PC-3 (cell line): ENCODE data around the gene LAMA5. TPM values are rescaled to one million over a fixed set of nuclear protein-coding genes. Genes with fewer than 3 reads are reported as not detected.

Source experiments
- ATAC-seq: fragments of 200-7000 bp; cut with Tn5 transposase; 2 replicates; pipeline ENCODE4 v1.9.1; 2020; ENCODE audit warnings: mild to moderate bottlenecking, moderate library complexity
- BruUV-seq: library from RNA; stranded (reverse); fragments of 400-500 nt; replicated peaks from 2 replicates; lab custom pipeline; 2021; lab: Mats Ljungman, UMichigan
- CTCF ChIA-PET: fragments of 300-600 bp; sonication (Branson Sonifier 250); formaldehyde crosslinking; loops from one replicate; lab custom pipeline; 2022; ENCODE audit warnings: antibody characterized with exemption; lab: Charles Lee
- POLR2A ChIA-PET: fragments of 300-600 bp; sonication (Branson Sonifier 250); formaldehyde crosslinking; loops from one replicate; lab custom pipeline; 2022; ENCODE audit warnings: antibody characterized with exemption; ENCODE audit not compliant: unreplicated experiment; lab: Charles Lee
- DNase-seq: peaks from one replicate; pipeline ENCODE4 v3.0.0-alpha.2; 2015
- H2AFZ ChIP-seq: fragments of 300-600 bp; sonication (generic); 2 replicates; pipeline ENCODE4 v1.6.0; 2016; ENCODE audit warnings: antibody characterized with exemption, low read length
- H3F3A ChIP-seq: fragments of 300-600 bp; sonication (generic); one replicate; pipeline ENCODE4 v1.6.0; 2017; ENCODE audit warnings: antibody characterized with exemption, low read length, control low read depth, mild to moderate bottlenecking; ENCODE audit not compliant: unreplicated experiment
- H3K27ac ChIP-seq: fragments of 300-600 bp; sonication (generic); 2 replicates; pipeline ENCODE4 v1.5.1; 2016; ENCODE audit warnings: mild to moderate bottlenecking, low read length
- H3K27me3 ChIP-seq: fragments of 300-600 bp; sonication (generic); 2 replicates; pipeline ENCODE4 v1.6.1; 2016; ENCODE audit warnings: low read length, mixed read lengths
- H3K36me3 ChIP-seq: fragments of 300-600 bp; sonication (generic); 2 replicates; pipeline ENCODE4 v1.6.1; 2016; ENCODE audit warnings: low read depth, mixed run types, low read length, mixed read lengths
- H3K4me1 ChIP-seq: fragments of 300-600 bp; sonication (generic); 2 replicates; pipeline ENCODE4 v1.5.1; 2016; ENCODE audit warnings: low read length; ENCODE audit not compliant: insufficient read depth
- H3K4me2 ChIP-seq: fragments of 300-600 bp; sonication (generic); 2 replicates; pipeline ENCODE4 v1.6.0; 2016; ENCODE audit warnings: low read length
- H3K4me3 ChIP-seq: fragments of 300-600 bp; sonication (generic); 2 replicates; pipeline ENCODE4 v1.5.1; 2016; ENCODE audit warnings: mild to moderate bottlenecking, low read length, mixed read lengths
- H3K79me2 ChIP-seq: fragments of 300-600 bp; sonication (generic); 2 replicates; pipeline ENCODE4 v1.6.1; 2017; ENCODE audit warnings: low read length, mixed read lengths
- H3K9ac ChIP-seq: fragments of 300-600 bp; sonication (generic); 2 replicates; pipeline ENCODE4 v1.6.0; 2016; ENCODE audit warnings: mild to moderate bottlenecking, low read length
- H3K9me2 ChIP-seq: fragments of 300-600 bp; sonication (generic); replicated peaks from 2 replicates; pipeline ENCODE4 v1.6.1; 2016; ENCODE audit warnings: mixed run types, low read length, mixed read lengths
- H3K9me3 ChIP-seq: fragments of 300-600 bp; sonication (generic); 2 replicates; pipeline ENCODE4 v1.6.1; 2016; ENCODE audit warnings: low read length, mixed read lengths
- H4K20me1 ChIP-seq: fragments of 300-600 bp; sonication (generic); 2 replicates; pipeline ENCODE4 v1.6.1; 2016; ENCODE audit warnings: low read length, mixed read lengths
- EZH2 ChIP-seq: fragments of 300-600 bp; sonication (generic); IDR thresholded peaks from one replicate; pipeline ENCODE4 v1.6.1; 2017; ENCODE audit warnings: antibody characterized with exemption, mild to moderate bottlenecking, low read length; ENCODE audit not compliant: unreplicated experiment
- EZH2phosphoT487 ChIP-seq: fragments of 300-600 bp; sonication (generic); IDR thresholded peaks from 2 replicates; pipeline ENCODE4 v1.6.1; 2018; ENCODE audit warnings: mild to moderate bottlenecking, antibody characterized with exemption, low read length, borderline replicate concordance
- intact Hi-C: fragments of 100-400 bp; cut with micrococcal nuclease; formaldehyde crosslinking; loops from 2 replicates; pipeline ENCODE4 v1.9.0; 2023
- total RNA-seq: library from RNA; depleted of rRNA; stranded (reverse); fragments of >200 nt; gene quantifications from 2 replicates; pipeline ENCODE4 v1.2.3, GENCODE V29; 2014
- TF ChIP-seq, protein P1 (sequence below): fragments of 300-600 bp; sonication (generic); conservative IDR thresholded peaks from 2 replicates; pipeline ENCODE4 v1.5.1; 2017; ENCODE audit warnings: antibody characterized with exemption, low read depth, mild to moderate bottlenecking, low read length

Gene LAMA5
- total RNA-seq, 1 experiment from 2014 or later, result 196 TPM

DNA sequence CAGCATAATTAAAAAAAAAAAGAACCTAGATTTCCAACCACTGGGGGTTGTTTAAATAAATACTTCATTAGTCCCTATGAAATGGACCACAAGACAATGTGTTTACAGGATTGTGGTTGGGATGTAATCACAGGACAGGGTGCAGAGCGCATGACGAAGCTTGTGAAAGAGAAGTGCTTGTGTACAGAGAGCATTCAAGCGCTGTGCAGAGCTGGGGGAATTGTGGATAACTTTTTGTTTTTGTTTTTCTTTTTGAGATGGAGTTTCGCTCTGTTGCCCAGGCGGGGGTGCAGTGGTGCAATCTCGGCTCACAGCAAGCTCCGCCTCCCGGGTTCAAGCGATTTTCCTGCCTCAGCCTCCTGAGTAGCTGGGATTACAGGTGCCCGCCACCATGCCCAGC is 22.3 kb downstream of the LAMA5 start:
- H3K79me2 ChIP-seq, result peaks cover 10% of the 10 kb centered on the region; the same call in 1 of the 2 replicates
- no peak for TF ChIP-seq EZH2phosphoT487
- no peak overlapping the region for H3K4me3 ChIP-seq
- DNase-seq (no peak), ATAC-seq (no peak)
- H3K9me3 ChIP-seq, result no peaks in the 10 kb centered on the region
- no peak overlapping the region for H3K4me2 ChIP-seq
- POLR2A ChIA-PET, result interaction anchor here (0.6 kb wide), 1 partner anchor 12 kb away, joined by 3 read pairs; no protein-coding TSS in a partner anchor
- H3K9ac ChIP-seq, result no peak overlapping the region
- peaks cover 1% of the 10 kb centered on the region for H3K4me1 ChIP-seq
- H3K9me2 ChIP-seq, result no peaks in the 10 kb centered on the region
- H3K27me3 ChIP-seq, result no peaks in the 10 kb centered on the region
- intact Hi-C loops, result no loop called here
- CTCF ChIA-PET, result no interaction called here
- H2AFZ ChIP-seq, result no peak overlapping the region
- H3F3A ChIP-seq, result no peaks in the 10 kb centered on the region
- peaks cover 67% of the 10 kb centered on the region for H3K36me3 ChIP-seq
- BruUV-seq, result no TSS peak
- no peak overlapping the region for H3K27ac ChIP-seq
- H4K20me1 ChIP-seq, result no peaks in the 10 kb centered on the region

GRCh38 chr20:62344092-62344491 is 23.0 kb downstream of the LAMA5 start:
- Histone ChIP-seq H3K36me3 (peaks cover 69% of the 10 kb centered on the region), H3K9me3 (no peaks in the 10 kb centered on the region), H3K9ac (no peak overlapping the region), H2AFZ (no peak overlapping the region), H3K4me3 (no peak overlapping the region), H3K27me3 (no peaks in the 10 kb centered on the region), H4K20me1 (no peaks in the 10 kb centered on the region), H3K9me2 (no peaks in the 10 kb centered on the region), H3K4me2 (no peak overlapping the region), H3K79me2 (peaks cover 10% of the 10 kb centered on the region; the same call in 1 of the 2 replicates), H3F3A (no peaks in the 10 kb centered on the region), H3K4me1 (no peaks in the 10 kb centered on the region), H3K27ac (no peak overlapping the region)
- BruUV-seq, result no TSS peak
- ChIA-PET CTCF (interaction anchor here (0.6 kb wide), 1 partner anchor 236 kb away, joined by 6 read pairs; no protein-coding TSS in a partner anchor), POLR2A (no interaction called here)
- DNase-seq (no peak), ATAC-seq (no peak)
- TF ChIP-seq EZH2phosphoT487 (no peak), EZH2 (no peak)
- TF ChIP-seq, protein P1, sequence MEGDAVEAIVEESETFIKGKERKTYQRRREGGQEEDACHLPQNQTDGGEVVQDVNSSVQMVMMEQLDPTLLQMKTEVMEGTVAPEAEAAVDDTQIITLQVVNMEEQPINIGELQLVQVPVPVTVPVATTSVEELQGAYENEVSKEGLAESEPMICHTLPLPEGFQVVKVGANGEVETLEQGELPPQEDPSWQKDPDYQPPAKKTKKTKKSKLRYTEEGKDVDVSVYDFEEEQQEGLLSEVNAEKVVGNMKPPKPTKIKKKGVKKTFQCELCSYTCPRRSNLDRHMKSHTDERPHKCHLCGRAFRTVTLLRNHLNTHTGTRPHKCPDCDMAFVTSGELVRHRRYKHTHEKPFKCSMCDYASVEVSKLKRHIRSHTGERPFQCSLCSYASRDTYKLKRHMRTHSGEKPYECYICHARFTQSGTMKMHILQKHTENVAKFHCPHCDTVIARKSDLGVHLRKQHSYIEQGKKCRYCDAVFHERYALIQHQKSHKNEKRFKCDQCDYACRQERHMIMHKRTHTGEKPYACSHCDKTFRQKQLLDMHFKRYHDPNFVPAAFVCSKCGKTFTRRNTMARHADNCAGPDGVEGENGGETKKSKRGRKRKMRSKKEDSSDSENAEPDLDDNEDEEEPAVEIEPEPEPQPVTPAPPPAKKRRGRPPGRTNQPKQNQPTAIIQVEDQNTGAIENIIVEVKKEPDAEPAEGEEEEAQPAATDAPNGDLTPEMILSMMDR, result no peak
- intact Hi-C loops, result no loop called here

- Histone ChIP-seq H3K9me2 (no peaks in the 10 kb centered on the region), H3K9me3 (no peaks in the 10 kb centered on the region), H3K9ac (no peak overlapping the region), H3K79me2 (peaks cover 10% of the 10 kb centered on the region; the same call in 1 of the 2 replicates), H3F3A (no peaks in the 10 kb centered on the region), H3K27ac (no peak overlapping the region), H3K36me3 (peaks cover 72% of the 10 kb centered on the region), H3K4me1 (no peaks in the 10 kb centered on the region), H3K4me3 (no peak overlapping the region), H4K20me1 (no peaks in the 10 kb centered on the region), H3K27me3 (no peaks in the 10 kb centered on the region), H2AFZ (no peak overlapping the region), H3K4me2 (no peak overlapping the region)
- ATAC-seq, result no peak
- ChIA-PET POLR2A (no interaction called here), CTCF (no interaction called here)
- intact Hi-C loops, result no loop called here
- TF ChIP-seq, protein P1, result no peak
- TF ChIP-seq EZH2phosphoT487, result no peak
- TF ChIP-seq EZH2, result no peak
- no TSS peak for BruUV-seq
- no peak for DNase-seq
Measured at GRCh38 chr20:62342910-62343309, 24.2 kb downstream of the LAMA5 start.
